Stimulated activated CD8-positive, alpha-beta memory T cell treated with anti-CD3 and anti-CD28 coated beads, Interleukin-15, amount 100 ng/mL, for 24 hours (primary cell): ENCODE data around the gene ROBO3.

Experiments used
- DNase-seq: peaks from one replicate; pipeline ENCODE4 v3.0.0-alpha.2; 2020; ENCODE audit warnings: low read depth

Gene ROBO3

DNA sequence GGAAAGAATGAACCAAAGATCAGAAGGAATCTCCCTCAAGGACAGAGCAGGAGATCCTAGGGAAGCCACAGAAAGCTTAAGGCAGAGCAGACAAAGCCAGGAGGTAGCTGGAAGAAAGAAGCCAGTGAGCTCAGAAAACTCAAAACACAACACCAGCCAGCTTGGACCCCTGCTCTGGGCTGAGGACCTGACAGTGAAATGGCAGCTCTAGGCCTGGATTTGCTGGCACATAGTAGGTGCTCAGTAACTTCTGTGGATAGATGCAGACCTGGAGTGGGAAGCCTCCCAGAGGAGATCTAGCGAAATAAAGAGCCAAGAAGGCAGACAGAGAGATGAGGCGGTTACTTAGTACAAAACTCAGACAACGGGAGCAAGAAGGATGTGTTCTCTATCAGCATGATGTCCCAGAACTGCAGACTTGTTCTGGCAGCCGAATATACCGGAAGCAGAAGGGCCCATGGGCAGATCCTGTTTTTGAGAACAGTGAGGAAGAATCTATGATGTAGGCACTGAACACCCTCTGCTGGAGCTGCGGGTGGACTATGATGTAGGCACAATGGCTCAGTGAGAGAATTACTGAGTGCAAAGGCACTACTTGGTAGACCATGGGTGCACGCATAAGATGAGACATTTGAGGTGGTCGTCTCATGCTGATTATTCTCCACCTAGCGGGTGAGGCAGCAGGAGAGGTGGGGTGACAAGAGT, 27.7 kb downstream of the ROBO3 start:
- DNase-seq = no peak

DNA sequence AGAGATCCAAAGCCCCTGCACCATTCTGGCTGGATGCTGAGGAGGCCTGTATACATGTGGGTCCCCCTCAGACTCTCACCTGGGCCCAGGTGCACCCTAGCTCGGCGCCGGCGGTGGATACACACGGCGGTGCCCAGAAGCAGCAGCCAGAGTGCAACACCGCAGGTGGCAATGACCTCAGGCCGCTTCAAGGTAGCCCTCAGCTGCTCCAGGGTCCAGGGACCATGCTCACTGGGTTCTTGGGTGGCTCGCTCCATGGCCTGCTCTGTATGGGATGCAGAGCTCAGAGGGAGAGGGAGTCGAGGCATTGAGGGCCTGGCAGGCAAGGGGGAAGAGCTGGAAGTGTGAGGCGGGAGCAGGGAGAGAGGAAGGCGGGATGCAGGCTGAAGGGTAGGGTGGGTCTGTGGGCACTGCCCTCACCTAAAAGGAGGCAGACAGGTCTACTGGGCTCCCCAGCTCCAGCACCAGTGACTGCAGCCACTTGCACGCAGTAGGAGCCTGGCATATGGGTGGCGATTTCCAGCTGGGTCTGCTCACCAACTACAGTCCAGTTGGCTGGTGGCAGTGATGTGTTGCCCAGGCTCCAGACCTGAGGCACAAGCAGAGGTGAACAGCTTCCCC, 28.7 kb downstream of the ROBO3 start:
- no peak for DNase-seq

DNA sequence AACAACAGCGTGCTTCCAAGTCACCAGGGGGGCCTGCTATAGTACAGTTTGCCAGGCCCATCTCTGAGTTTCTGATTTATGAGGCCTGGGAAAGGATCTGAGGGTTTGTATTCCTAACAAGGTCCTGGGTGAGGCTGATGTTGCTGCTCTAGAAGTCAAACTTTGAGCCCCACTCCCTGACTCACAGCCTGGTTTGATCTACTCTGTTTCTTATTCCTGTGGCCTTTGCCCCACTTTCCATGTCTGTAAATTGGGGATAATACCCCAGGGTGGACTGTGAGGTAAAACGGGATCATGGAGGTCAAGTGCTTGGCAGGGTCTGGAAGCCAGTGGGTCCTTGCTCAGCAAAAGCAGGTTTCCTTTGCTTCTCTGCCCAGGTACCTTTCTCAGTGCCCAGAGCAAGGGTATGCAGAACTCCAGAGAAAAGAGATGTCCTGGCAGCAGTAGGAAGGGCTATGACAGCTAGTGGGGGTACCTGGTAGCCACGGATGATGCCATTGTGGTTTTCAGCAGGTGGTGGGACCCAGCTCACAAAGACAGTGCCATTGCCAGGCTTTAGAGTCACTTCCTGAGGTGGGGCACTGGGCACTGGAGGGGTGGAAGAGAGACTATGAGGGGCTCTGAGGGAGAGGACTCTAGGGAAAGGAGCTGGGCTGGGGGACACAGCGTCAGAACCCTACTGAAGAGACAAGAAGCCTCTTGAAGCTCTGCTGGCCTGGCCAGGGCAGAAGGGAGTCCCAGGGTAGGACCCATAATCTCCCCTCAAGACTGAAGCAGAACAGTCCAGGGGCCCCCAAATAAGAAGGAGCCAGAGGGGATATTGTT, 29.6 kb downstream of the ROBO3 start:
- DNase-seq = no peak

DNA sequence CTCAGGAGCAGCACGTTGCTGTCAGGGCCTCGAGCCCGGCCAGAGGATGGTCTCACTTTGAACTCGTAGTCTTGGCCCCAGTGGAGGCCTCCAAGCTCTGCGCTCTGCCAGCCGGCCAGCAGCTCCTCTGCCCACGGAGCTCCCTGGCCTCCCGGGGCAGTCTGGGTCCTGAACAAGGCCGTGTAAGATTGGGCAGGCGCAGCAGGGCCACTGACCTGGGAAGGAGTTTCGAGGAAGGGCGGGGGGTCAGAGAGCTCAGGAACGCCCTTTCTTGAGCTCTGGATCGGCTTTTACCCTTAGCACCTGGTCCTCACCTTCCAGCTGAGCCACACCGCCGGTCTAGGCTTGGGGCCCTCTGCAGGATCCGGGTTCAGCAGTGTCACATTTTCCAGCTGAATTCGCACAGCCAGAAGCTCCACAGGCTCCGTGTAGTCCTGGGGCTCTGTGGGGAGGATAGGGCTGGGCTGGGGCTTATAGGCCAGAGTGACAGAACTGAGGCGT, 30.3 kb downstream of the ROBO3 start:
- DNase-seq = no peak

DNA sequence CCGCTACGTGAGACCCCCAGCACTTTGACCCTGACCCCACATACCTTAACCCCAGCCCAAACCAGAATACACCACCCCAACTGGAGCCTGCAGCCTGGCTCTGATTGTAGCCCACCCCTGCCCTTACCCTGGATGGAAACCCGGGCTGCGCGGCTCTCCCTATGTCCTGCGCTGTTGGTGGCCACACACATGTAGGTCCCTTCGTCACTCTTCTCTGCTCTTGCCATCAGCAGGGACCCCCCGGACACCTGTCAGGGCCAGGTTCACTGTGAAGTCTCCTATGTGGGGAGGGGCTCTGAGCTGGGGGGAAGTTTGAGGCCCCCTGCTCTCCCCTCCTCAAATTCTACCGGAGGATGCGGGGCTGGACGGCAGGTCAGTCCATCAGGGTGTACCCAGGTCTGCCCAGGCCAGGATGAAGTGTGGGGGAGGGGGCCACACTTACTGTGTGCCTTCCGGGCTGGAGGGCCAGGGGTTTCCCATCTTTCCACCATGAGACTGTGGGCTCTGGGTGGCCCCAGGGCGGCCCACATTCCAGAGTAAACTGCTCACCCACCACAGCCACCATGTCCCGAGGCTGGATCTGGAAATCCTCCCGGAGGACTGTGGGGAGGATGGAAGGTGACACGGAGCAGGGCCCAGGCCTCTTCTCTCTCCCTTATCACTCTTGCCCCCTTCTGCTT, 31.0 kb downstream of the ROBO3 start:
- DNase-seq = no peak

- no peak for DNase-seq
These were observed 31.7 kb downstream of the ROBO3 start for GRCh38 chr11:124896821-124897391.

DNA sequence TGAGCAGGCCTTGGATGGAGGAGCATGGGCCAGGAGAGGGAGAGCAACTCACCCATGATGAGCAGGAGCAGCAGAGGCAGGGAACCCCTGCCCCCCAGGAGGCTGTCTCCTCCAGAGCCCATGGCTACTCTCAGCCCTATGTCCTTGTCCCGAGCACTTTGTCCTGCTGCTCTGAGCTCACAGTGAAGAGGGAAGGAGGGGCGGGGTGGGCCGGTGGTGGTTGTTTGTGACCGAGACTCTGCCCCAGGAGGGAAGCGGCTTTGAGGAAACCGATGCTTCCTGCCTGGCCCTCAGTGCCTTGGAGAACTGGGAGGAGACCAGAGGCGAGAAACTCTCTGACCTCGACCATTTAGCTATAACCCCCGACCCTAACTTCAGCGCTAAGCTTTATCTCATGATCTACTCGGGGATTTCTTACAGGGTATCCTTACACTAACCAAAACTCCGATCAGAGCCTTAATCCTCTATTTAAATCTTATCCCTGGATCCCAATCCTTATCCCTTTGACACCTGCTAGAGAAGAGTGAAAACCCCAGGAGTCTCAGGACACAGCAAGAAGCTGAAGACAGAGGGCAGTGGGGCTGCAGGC, 32.5 kb downstream of the ROBO3 start, which contains the start of gene ROBO4:
TSS of gene ROBO4 (minus strand) at position 192 of the 589 bp plus-strand sequence. CDS start at position 122, 70 bp downstream.
- DNase-seq = no peak

DNA sequence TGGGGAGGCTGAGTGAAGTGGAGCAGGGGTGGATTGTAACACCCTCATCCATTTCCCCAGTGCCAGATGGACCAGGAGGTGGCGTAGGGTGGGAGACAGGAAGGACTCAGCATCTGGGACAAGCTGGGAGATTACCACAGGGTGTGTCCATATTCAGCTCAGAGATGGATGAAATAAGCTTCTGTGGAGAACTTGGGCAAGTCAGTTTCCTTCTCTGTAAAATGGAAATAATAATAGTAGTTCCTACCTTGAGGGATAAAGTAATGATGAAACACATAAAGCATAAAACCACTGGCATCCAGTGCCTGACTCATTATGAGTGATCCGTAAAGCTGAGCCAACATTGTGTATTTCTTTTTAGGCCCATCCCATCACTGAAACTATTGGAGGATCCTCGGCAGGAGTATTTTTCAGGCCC, 33.0 kb downstream of the ROBO3 start:
- no peak for DNase-seq

DNA sequence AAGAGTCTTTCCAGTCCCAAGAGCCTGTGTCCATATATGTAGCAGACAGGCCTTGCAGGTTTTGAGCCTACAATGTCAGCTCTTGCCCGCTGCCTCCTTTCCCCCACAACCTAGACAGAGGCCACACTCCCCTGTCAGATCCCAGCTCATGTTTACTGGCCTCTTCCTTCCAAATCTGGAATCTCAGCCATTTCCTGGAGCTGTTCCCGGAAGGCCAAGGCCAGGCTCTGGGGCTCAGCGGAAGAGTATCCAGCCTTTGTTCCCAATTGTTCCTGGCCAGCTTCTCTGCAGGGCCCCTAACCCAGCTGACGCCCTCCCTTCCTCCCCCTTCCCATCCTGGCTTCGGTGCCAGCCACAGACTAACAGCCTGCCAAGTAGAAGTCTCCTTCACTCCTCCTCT, 33.5 kb downstream of the ROBO3 start:
- no peak for DNase-seq

DNA sequence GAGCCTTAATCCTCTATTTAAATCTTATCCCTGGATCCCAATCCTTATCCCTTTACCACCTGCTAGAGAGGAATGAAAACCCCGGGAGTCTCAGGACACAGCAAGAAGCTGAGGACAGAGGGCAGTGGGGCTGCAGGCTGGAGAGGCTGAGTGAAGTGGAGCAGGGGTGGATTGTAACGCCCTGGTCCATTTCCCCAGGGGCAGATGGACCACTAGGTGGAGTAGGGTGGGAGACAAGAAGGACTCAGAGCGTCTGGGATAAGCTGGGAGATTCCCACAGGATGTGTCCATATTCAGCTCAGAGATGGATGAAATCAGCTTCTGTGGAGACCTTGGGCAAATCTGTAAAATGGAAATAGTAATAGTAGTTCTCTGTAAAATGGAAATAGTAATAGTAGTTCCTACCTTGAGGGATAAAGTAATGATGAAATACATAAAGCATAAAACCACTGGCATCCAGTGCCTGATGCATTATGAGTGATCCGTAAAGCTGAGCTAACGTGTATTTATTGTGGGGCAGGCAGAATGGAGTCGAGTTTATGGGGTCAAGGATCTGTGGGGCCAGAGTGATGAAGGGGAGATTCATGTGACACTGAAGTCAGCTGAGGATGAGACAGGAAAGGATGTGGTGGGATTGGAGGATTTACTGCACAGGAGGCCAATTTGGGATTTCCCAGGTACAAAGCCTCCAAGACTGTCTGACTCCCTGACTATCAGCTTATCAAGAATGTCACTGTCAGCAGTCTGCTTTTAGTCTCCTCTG, 34.3 kb downstream of the ROBO3 start:
- no peak for DNase-seq

DNA sequence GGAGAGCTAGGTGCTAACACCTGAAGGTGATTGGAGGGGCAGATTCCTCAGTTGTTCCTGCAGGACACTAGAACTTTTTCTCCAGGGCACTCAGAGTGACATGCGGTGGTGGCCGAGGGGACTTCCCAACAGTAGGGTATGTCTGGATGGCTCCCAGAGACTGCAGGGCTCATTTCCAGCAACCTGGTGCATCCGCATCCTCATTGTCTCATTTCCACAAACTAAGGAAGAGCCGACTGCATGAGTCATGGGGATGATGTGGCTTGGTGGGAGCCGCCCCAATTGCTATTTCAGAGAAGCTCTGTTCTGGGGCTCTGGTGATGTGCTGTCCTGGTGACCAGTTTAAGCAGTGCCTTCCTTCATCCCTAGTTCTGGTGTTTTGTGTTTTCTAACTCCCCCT, 35.2 kb downstream of the ROBO3 start:
- no peak for DNase-seq

GRCh38 chr11:124902616-124903015, 37.4 kb downstream of the ROBO3 start:
- DNase-seq = no peak

GRCh38 chr11:124915541-124916369, 50.5 kb downstream of the ROBO3 start:
- no peak for DNase-seq

GRCh38 chr11:124916370-124916710, 51.1 kb downstream of the ROBO3 start:
- no peak for DNase-seq

DNA sequence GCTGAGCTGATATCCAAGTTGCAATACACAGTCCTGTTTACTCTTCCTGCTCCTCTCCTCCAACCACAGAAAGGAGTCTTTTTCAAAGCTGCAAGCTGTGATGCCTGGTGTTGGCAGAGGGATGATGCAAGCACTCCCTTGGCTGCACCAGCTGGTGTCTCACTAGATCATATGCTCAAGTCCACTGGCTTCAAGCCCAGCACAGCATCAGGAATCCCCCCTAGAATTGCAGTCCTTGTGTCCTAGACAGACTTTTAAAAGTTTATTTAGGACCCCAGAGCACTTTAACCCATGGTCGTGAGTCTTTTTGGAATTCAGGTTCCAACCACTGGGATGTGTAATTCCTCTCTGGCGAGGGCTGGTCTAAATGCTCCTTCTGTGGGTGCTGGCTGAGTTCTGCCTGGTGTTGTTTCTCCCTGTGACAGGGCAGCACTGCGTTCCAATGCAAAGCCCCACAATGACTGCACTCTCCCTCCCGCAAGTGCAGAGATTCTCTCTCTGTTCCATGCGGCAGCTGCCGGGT, 51.9 kb downstream of the ROBO3 start:
- no peak for DNase-seq

- DNase-seq = no peak
These were observed 53.7 kb downstream of the ROBO3 start, which contains the start of gene HEPN1 for GRCh38 chr11:124918950-124919349. Gene HEPN1 (plus strand): TSS chr11:124919250.

GRCh38 chr11:124919898-124920297, 54.7 kb downstream of the ROBO3 start:
- no peak for DNase-seq

- no peak for DNase-seq
These were observed 55.1 kb downstream of the ROBO3 start for GRCh38 chr11:124920356-124920755.

DNA sequence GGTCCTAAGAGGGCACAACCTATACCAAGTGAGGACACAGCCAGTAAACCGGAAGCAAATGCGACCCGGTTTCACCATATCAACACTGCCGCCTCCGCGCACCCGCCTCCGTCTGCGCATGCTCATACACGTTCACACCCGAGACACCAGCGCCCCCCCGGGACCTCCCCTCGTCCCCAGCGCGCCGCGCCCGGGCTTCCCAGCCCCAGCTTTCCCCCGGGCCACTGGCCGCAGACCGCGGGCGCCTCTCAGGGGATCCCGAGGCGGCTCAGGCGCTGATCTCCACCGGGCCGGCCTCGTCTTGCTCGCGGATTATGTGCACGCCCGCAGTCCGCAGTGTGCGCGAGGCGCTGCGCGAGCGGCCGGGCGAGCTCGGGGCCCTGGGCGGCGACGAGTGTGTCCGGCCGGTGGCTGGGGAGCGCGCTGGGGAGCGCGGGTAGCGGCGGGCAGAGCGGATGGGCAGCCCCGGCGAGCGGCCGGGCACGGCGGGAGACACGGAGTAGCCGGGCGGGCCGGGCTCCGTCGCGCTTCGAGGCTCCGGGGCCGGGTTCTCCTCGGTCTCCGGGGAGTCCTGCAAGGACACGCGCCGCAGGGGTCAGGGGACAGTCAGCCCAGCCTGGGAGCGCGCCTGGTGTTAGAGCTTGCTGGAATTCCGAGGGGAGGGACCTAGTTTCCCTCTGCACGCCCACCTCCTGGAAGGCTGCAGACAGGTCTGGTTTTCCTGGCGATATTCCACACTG, 55.8 kb downstream of the ROBO3 start:
- peak; percentile 46 for DNase-seq
